ENCODE data around the gene TUB.

Gene TUB

GRCh38 chr11:8093931-8094575, 13.0 kb downstream of the TUB start:
- DNase-seq = no peak

GRCh38 chr11:8094656-8095055, 13.6 kb downstream of the TUB start:
- no peak for DNase-seq

GRCh38 chr11:8095371-8095770, 14.4 kb downstream of the TUB start:
- no peak for DNase-seq

- no peak for DNase-seq
Measured at GRCh38 chr11:8095806-8096522, 15.0 kb downstream of the TUB start.

GRCh38 chr11:8096575-8096974, 15.6 kb downstream of the TUB start:
- DNase-seq = no peak

- no peak for DNase-seq
Measured at GRCh38 chr11:8097062-8097461, 16.1 kb downstream of the TUB start.

GRCh38 chr11:8097468-8097867, 16.5 kb downstream of the TUB start:
- DNase-seq = no peak

- DNase-seq = no peak
Measured at GRCh38 chr11:8097926-8098325, 16.9 kb downstream of the TUB start.

- no peak for DNase-seq
Measured at GRCh38 chr11:8098361-8098760, 17.4 kb downstream of the TUB start.

- no peak for DNase-seq
Measured at GRCh38 chr11:8098879-8099278, 17.9 kb downstream of the TUB start.

- peak; percentile 44 for DNase-seq
Measured at GRCh38 chr11:8099291-8099899, 18.4 kb downstream of the TUB start.

GRCh38 chr11:8100158-8100557, 19.1 kb downstream of the TUB start:
- DNase-seq = no peak

- DNase-seq = no peak
Measured at GRCh38 chr11:8100605-8101004, 19.6 kb downstream of the TUB start.

- DNase-seq = no peak
Measured at GRCh38 chr11:8101421-8101820, 20.4 kb downstream of the TUB start.

GRCh38 chr11:8102296-8102915, 21.4 kb downstream of the TUB start:
- no peak for DNase-seq

- no peak for DNase-seq
Measured at GRCh38 chr11:8102965-8103364, 22.0 kb downstream of the TUB start.

- no peak for DNase-seq
Measured at GRCh38 chr11:8103909-8104308, 22.9 kb downstream of the TUB start.

GRCh38 chr11:8105133-8105532, 24.1 kb downstream of the TUB start:
- DNase-seq = no peak

GRCh38 chr11:8105666-8106065, 24.7 kb downstream of the TUB start:
- DNase-seq = no peak

- DNase-seq = no peak
Measured at GRCh38 chr11:8106679-8107078, 25.7 kb downstream of the TUB start.

- DNase-seq = no peak
Measured at GRCh38 chr11:8107642-8108041, 26.6 kb downstream of the TUB start.

- no peak for DNase-seq
Measured at GRCh38 chr11:8108421-8108820, 27.4 kb downstream of the TUB start.

GRCh38 chr11:8109675-8110074, 28.7 kb downstream of the TUB start:
- DNase-seq = no peak

GRCh38 chr11:8110396-8110795, 29.4 kb downstream of the TUB start:
- no peak for DNase-seq
